Memory B cell (primary cell): ENCODE measurements around the gene CAMK2D.
"Not testable (repeated sequence)": the region's sequence is repeated elsewhere in the genome, so short reads cannot be mapped to it uniquely, and the experiment has no call there.

ENCODE experiments used
- ATAC-seq: fragments of 150-1000 bp; cut with Tn5 transposase; 2 replicates; pipeline ENCODE4 v1.10.0; 2021; ENCODE audit warnings: low read depth, mild to moderate bottlenecking, moderate library complexity
- DNase-seq, 2 donors: peaks; one replicate each; pipeline ENCODE4 v3.0.0; 2022; ENCODE audit warnings: low spot score in 2 of 2
- H3K27ac Mint-ChIP-seq: one replicate; pipeline ENCODE4 v1.8.0; 2022; ENCODE audit warnings: mild to moderate bottlenecking, moderate library complexity, mixed read lengths
- H3K27me3 Mint-ChIP-seq: one replicate; pipeline ENCODE4 v1.8.0; 2022; ENCODE audit warnings: mixed read lengths
- H3K36me3 Mint-ChIP-seq: one replicate; pipeline ENCODE4 v1.8.0; 2022; ENCODE audit warnings: mild to moderate bottlenecking, mixed read lengths
- H3K4me1 Mint-ChIP-seq: one replicate; pipeline ENCODE4 v1.8.0; 2022; ENCODE audit warnings: mixed read lengths
- H3K4me3 Mint-ChIP-seq: one replicate; pipeline ENCODE4 v1.8.0; 2022; ENCODE audit warnings: mild to moderate bottlenecking, moderate library complexity, mixed read lengths
- H3K9me3 Mint-ChIP-seq: one replicate; pipeline ENCODE4 v1.8.0; 2022; ENCODE audit warnings: mixed read lengths

CAMK2D gene

DNA sequence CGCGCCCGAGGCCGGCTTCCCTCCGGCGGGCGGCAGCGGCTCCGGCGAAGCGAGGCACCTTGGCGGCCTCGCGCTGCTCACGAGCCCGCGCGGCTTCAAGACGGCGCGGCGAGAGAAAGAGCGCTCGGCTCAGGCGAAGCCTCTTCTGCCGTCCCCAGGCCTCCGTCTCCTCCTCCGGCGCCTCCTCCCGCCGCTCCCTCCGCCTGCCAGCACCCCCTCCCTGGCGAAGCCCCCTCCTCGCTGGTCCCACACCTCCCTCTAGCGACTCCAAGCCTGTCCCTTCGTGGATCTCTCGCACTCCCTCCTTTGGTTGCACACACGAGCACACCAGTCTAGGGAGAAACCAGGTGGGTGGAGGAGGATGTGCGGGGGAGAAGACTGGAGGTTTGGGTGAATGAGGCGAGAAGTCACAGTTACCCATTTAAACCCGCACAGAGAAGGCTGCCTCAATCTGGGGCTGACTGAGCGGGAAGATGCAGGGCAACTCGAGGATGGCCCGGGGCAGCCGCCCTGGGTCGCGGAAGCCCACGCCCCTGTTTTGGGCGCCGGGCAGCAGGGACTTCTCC, at the start of gene CAMK2D:
CAMK2D (minus strand) TSS at position 119 of the 566 bp plus-strand sequence. CDS start 670 bp downstream, outside the sequence.
- DNase-seq (peak; percentile 72 to 73), ATAC-seq (peak; percentile 36)
- Mint-ChIP-seq H3K4me3 (peak within 1 kb of the TSS; percentile 95), H3K36me3 (peaks cover 5% of the 10 kb centered on the region), H3K9me3 (no peaks in the 10 kb centered on the region), H3K27ac (peak within 1 kb of the TSS; percentile 97), H3K4me1 (peaks cover 15% of the 10 kb centered on the region), H3K27me3 (no peaks in the 10 kb centered on the region)

DNA sequence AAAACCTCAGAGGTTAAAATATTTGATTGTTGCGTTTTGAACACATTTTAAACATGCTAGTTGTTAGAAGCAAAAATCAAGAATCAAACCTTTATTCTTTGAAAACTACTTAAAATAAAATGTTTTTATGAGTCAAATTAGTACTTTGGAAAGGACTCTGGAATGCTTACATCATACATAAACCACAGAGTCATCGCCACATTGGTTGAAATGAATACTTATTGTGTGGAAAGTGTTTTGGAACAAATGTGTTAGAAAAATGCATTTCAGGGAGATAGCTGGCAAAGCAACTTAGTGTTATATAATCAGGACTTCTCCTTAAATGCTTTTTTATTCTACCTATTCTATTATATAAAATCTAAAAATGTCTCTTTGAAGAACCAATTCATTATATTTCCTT, 49.4 kb upstream of the CAMK2D start:
- DNase-seq (no peak), ATAC-seq (no peak)
- H3K9me3 Mint-ChIP-seq = no peaks in the 10 kb centered on the region
- H3K4me3 Mint-ChIP-seq = no peak overlapping the region
- no peaks in the 10 kb centered on the region for H3K4me1 Mint-ChIP-seq
- peaks cover 2% of the 10 kb centered on the region for H3K27me3 Mint-ChIP-seq
- H3K36me3 Mint-ChIP-seq = no peaks in the 10 kb centered on the region
- H3K27ac Mint-ChIP-seq = no peak overlapping the region

- no peak for ATAC-seq
Observed at GRCh38 chr4:113809311-113809710, 47.8 kb upstream of the CAMK2D start.

GRCh38 chr4:113806850-113807249, 45.3 kb upstream of the CAMK2D start:
- peaks cover 2% of the 10 kb centered on the region for H3K27me3 Mint-ChIP-seq

More at GRCh38 chr4:113809311-113809710, 47.8 kb upstream of the CAMK2D start:
- no peaks in the 10 kb centered on the region for H3K9me3 Mint-ChIP-seq
- no peak overlapping the region for H3K4me3 Mint-ChIP-seq
- no peaks in the 10 kb centered on the region for H3K4me1 Mint-ChIP-seq
- H3K27me3 Mint-ChIP-seq = peaks cover 2% of the 10 kb centered on the region
- no peaks in the 10 kb centered on the region for H3K36me3 Mint-ChIP-seq
- no peak overlapping the region for H3K27ac Mint-ChIP-seq
- no peak for DNase-seq

DNA sequence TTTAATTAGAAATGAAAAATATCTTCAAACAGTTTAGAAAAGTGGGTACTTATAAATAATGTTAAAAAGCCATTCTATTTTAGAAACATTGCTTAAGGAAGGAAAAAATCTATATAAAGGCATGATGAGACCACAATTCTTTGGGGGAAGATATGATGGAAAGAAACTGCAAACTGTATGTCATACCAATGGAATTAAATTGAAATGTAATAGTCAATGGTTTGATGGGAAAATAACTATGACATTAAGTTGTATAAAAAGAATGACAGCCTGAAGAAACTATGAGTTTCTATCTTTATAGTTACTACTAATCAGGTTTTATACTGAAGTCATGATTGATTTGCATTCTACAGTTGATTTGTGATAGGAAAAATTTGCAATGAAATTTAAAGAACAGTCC, 40.3 kb upstream of the CAMK2D start:
- no peak for ATAC-seq
- Mint-ChIP-seq H3K4me3 (no peak overlapping the region), H3K27me3 (no peaks in the 10 kb centered on the region), H3K4me1 (no peaks in the 10 kb centered on the region), H3K9me3 (peaks cover 4% of the 10 kb centered on the region), H3K27ac (no peak overlapping the region), H3K36me3 (no peaks in the 10 kb centered on the region)
- DNase-seq = no peak

More at GRCh38 chr4:113806850-113807249, 45.3 kb upstream of the CAMK2D start:
- Mint-ChIP-seq H3K4me1 (no peaks in the 10 kb centered on the region), H3K36me3 (no peaks in the 10 kb centered on the region), H3K27ac (no peak overlapping the region), H3K9me3 (no peaks in the 10 kb centered on the region), H3K4me3 (no peak overlapping the region)
- DNase-seq = no peak
- ATAC-seq = no peak

- ATAC-seq, H3K4me1 Mint-ChIP-seq: not testable (repeated sequence)
Observed at GRCh38 chr4:113796381-113796780, 34.8 kb upstream of the CAMK2D start.

DNA sequence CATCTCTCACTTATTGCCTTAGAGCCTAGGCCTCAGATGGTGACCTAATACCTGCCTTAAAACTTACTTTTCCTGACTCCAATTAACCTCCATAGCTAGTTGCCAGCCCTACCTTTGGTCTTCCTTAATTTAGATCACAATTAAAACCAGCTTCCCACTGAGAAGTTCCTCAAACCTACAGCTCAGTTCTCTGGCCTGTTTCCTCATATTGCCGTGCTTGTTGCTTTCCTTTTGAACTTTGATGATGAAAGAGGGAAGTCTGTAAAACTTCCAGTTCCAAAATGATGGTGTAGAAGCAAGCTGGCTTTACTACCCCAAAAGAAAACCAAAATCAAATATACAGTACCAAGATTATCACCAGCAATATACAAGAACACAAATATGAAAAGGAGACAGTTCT, 28.9 kb upstream of the CAMK2D start:
- DNase-seq (no peak), ATAC-seq (no peak)
- H3K27me3 Mint-ChIP-seq = no peaks in the 10 kb centered on the region
- no peaks in the 10 kb centered on the region for H3K4me1 Mint-ChIP-seq
- peaks cover 11% of the 10 kb centered on the region for H3K9me3 Mint-ChIP-seq
- no peak overlapping the region for H3K27ac Mint-ChIP-seq
- H3K4me3 Mint-ChIP-seq = no peak overlapping the region
- peaks cover 13% of the 10 kb centered on the region for H3K36me3 Mint-ChIP-seq

More at GRCh38 chr4:113796381-113796780, 34.8 kb upstream of the CAMK2D start:
- H3K27me3 Mint-ChIP-seq, H3K27ac Mint-ChIP-seq, DNase-seq, H3K4me3 Mint-ChIP-seq: not testable (repeated sequence)
- H3K9me3 Mint-ChIP-seq = peaks cover 17% of the 10 kb centered on the region
- peaks cover 14% of the 10 kb centered on the region for H3K36me3 Mint-ChIP-seq

DNA sequence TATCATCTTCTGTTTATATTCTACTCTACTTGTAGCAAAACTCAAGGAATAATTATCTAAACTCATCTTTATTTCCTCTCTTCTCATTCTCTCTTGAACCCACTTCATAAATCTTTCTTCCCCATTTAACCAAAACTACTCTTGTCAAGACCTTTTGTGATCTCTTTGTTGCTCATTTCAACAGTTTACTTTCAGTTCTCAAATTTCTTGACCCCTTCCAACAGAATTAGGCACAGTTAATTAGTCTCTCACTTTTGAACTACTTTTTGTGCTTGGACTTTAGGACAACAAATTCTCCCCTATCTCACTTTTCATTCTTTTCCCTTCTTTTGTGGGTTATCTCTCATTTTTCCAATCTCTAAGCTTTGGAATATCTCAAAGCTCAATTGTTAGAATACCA, 27.4 kb upstream of the CAMK2D start:
- Mint-ChIP-seq H3K9me3 (peaks cover 9% of the 10 kb centered on the region), H3K27ac (no peak overlapping the region), H3K27me3 (no peaks in the 10 kb centered on the region), H3K4me1 (no peaks in the 10 kb centered on the region), H3K36me3 (peaks cover 13% of the 10 kb centered on the region), H3K4me3 (no peak overlapping the region)
- ATAC-seq (no peak), DNase-seq (no peak)

DNA sequence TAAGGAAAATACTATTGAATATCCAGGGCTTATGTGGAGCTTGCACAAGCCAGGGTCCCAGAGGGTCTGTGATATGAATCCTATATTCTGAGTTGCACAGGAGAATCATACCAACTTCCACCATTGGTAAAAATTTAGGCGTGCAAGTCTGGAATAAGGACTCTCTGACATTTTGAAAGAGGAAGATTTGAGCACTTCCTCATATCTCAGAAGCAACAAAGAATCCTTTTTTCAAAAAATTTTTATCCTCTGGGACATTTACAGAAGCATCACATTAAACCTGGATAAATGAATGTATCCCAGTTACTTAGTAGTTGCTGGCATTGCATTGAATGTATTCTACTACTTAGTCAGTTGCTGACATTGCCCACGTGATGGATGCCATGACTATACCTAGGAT, 24.2 kb upstream of the CAMK2D start:
- H3K36me3 Mint-ChIP-seq = peaks cover 2% of the 10 kb centered on the region
- no peaks in the 10 kb centered on the region for H3K9me3 Mint-ChIP-seq
- no peak overlapping the region for H3K4me3 Mint-ChIP-seq
- no peaks in the 10 kb centered on the region for H3K4me1 Mint-ChIP-seq
- H3K27ac Mint-ChIP-seq = no peak overlapping the region
- DNase-seq (no peak), ATAC-seq (no peak)
- peaks cover 9% of the 10 kb centered on the region for H3K27me3 Mint-ChIP-seq

DNA sequence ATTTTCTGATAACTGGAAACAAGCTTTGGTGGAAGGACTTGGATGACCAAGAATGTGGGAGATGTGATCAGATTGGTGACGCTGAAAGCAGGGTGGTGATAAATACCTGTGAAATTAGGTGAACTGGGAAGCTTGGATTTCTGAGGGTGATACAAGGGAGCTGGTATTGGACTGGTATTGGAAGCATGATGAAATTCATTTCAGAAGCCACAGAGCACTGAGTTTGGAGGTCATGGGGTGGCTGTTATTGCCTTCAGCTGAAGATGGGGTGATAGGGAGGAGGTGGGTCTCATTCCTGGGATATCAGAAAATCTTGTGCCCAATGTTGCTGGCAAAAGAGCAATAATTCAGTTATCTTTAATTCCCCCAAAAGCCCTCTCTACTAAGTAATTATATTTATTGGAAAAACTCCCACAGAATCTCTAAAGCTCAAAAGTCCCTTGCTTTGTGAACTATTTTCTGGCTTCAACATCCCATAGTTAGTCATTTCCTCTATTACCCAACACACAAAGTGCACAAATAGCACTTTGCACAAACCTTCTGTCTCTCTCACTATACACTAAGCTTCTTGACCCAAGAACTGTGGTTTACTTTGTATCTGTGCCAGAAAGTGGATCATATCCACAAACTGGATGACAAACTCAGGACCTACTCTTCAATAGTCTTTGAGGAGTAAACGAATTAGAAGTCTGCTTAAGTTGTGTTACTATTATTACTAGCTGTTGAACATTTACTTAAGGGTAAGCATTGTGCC, 23.1 kb upstream of the CAMK2D start:
- Mint-ChIP-seq H3K9me3 (no peaks in the 10 kb centered on the region), H3K27me3 (peaks cover 9% of the 10 kb centered on the region), H3K36me3 (peaks cover 2% of the 10 kb centered on the region), H3K4me3 (no peak overlapping the region), H3K4me1 (no peaks in the 10 kb centered on the region), H3K27ac (no peak overlapping the region)
- ATAC-seq (no peak), DNase-seq (no peak)

- ATAC-seq = no peak
- H3K4me3 Mint-ChIP-seq = no peak overlapping the region
Observed at GRCh38 chr4:113783701-113784100, 22.2 kb upstream of the CAMK2D start.

DNA sequence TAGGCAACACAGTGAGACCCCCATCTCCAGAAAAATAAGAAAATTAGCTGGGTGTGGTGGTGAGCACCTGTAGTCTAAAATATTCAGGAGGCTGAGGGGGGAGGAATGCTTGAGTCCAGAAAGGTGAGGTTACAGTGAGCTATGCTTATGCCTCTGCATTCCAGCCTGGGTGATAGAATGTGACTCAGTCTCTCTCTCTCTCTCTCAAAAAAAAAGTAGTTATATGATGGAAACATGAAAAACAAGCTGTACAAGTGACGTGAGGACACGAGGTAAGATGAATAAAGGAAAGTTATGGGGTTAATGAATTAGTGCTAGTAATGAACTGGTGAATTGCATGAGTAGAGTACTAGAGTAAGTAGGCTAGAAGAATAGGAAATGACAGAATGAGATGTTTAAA, 21.8 kb upstream of the CAMK2D start:
- Mint-ChIP-seq H3K4me1 (no peaks in the 10 kb centered on the region), H3K27me3 (peaks cover 9% of the 10 kb centered on the region), H3K27ac (no peak overlapping the region), H3K9me3 (no peaks in the 10 kb centered on the region), H3K36me3 (peaks cover 2% of the 10 kb centered on the region), H3K4me3 (no peak overlapping the region)
- ATAC-seq = no peak
- no peak for DNase-seq

More at GRCh38 chr4:113783701-113784100, 22.2 kb upstream of the CAMK2D start:
- Mint-ChIP-seq H3K9me3 (no peaks in the 10 kb centered on the region), H3K27me3 (peaks cover 9% of the 10 kb centered on the region), H3K27ac (no peak overlapping the region), H3K4me1 (no peaks in the 10 kb centered on the region), H3K36me3 (peaks cover 2% of the 10 kb centered on the region)
- no peak for DNase-seq

DNA sequence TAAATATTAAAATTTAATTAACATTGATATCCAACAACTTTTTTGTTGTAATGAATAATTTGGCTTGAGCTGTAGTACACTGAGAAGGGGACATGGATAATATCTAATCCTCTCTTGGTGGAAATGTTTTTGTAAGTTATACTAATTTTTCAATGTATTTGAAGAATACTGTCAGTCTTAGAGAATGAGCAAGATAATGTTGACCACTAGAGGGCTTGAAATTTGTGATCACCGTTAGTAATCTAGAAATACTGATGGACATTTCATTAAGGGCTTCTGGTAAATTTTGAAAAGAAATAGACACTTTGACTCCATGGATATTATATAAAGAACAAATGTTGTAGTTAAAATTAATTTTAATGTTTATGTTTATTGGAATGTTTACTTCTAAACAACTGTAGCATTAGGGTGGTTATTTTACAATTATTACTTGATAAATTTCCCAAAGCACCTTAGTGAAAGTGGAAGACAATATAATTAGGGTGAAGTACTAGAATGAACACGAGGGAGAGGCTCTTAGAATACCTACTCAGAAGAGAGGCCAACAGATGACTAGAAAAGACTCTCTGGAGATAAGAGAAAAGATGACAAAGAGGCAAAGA, 20.0 kb upstream of the CAMK2D start:
- DNase-seq (peak in 1 of 2 donors; percentile 16), ATAC-seq (peak; percentile 60)

GRCh38 chr4:113776679-113777078, 15.1 kb upstream of the CAMK2D start:
- Mint-ChIP-seq H3K27me3 (peaks cover 13% of the 10 kb centered on the region), H3K4me3 (no peak overlapping the region)

More for the DNA sequence above, 20.0 kb upstream of the CAMK2D start:
- Mint-ChIP-seq H3K4me3 (no peak overlapping the region), H3K4me1 (no peaks in the 10 kb centered on the region), H3K27ac (no peak overlapping the region), H3K36me3 (peaks cover 2% of the 10 kb centered on the region), H3K9me3 (no peaks in the 10 kb centered on the region), H3K27me3 (peaks cover 10% of the 10 kb centered on the region)

More at GRCh38 chr4:113776679-113777078, 15.1 kb upstream of the CAMK2D start:
- no peak for DNase-seq
- Mint-ChIP-seq H3K9me3 (no peaks in the 10 kb centered on the region), H3K27ac (no peak overlapping the region), H3K4me1 (peaks cover 8% of the 10 kb centered on the region), H3K36me3 (no peaks in the 10 kb centered on the region)
- ATAC-seq = no peak
